Progenitor cell of endocrine pancreas (in vitro differentiated cells): Measurements from ENCODE around the gene HOXA6. TPM values are rescaled to one million over a fixed set of nuclear protein-coding genes. Genes with fewer than 3 reads are reported as not detected.

Experiments used
- DNase-seq: peaks from one replicate; pipeline ENCODE4 v3.0.0; 2021; ENCODE audit warnings: low spot score; ENCODE audit not compliant: unreplicated experiment
- H3K27ac Mint-ChIP-seq: 2 replicates; pipeline ENCODE4 v1.8.0; 2021; ENCODE audit warnings: mild to moderate bottlenecking, moderate library complexity, mixed read lengths
- H3K27me3 Mint-ChIP-seq: 2 replicates; pipeline ENCODE4 v1.8.0; 2021; ENCODE audit warnings: mixed read lengths
- H3K36me3 Mint-ChIP-seq: 2 replicates; pipeline ENCODE4 v1.8.0; 2022; ENCODE audit warnings: mixed read lengths; ENCODE audit not compliant: insufficient read depth
- H3K4me1 Mint-ChIP-seq: 2 replicates; pipeline ENCODE4 v1.8.0; 2021; ENCODE audit warnings: low read depth, mixed read lengths
- H3K4me3 Mint-ChIP-seq: 2 replicates; pipeline ENCODE4 v1.8.0; 2021; ENCODE audit warnings: low read depth, mild to moderate bottlenecking, moderate library complexity, mixed read lengths
- H3K9me3 Mint-ChIP-seq: 2 replicates; pipeline ENCODE4 v1.8.0; 2021; ENCODE audit warnings: low read depth, mixed read lengths
- total RNA-seq: library from RNA; stranded (reverse); gene quantifications from 2 replicates; pipeline ENCODE4 v1.2.1, GENCODE V29; 2021
- TF ChIP-seq, protein P1 (sequence below): fragments of 200-600 bp; sonication (generic); IDR thresholded peaks from one replicate; pipeline ENCODE4 v1.5.0; 2021; ENCODE audit warnings: antibody characterized with exemption, mild to moderate bottlenecking; ENCODE audit not compliant: unreplicated experiment

Gene HOXA6
- total RNA-seq, 1 donor from 2014 or later = 0.38 TPM

DNA sequence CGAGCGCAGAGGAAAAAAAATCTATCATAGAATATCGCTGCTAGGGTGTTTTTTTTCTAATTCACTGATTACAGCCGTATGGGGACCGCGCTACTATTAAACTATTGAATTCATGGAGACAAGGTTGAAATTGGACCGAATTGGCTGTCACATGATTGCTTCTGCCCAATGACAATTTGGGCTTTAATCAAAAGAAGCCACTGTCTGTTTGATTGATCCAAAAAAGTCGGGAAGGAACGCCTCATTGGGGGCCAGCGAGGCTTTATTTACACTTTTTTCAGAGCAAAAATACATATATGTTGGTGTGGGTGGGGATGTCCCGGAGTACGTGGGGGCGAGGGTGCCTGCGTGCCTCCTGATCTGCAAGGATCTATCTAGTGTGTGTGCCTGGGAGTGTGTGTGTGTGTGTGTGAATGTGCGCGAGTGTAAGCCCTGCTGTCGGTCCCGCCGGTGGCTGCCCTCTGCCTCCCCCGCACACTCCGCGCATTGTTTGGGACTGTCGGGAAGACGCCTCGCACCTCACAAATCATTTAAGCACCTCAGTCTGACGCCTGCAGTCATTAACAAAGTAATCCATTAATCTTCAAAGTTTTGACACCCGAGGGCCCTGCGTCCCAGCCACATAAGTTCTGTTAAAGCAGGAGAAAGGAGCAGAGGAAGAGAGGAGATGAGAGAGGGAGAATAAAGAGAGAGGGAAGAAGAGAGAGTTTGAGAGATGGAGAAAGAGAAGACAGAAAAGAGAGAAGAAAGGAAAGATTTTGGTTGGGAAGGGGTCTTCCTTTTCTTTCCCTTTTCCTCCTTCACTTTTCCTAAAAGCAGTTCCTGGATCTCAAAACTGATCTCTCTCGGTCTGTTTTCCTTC, 44.8 kb downstream of the HOXA6 start, which contains the start of gene HOXA2:
Gene HOXA2, minus strand, starts transcription at position 103 of the 862 bp plus-strand sequence. CDS start 183 bp downstream, outside the sequence.
- Mint-ChIP-seq H3K9me3 (no peaks in the 10 kb centered on the region), H3K4me3 (peak within 1 kb of the TSS; percentile 94), H3K27ac (peak within 1 kb of the TSS; percentile 96), H3K27me3 (no peaks in the 10 kb centered on the region), H3K36me3 (peaks cover 22% of the 10 kb centered on the region), H3K4me1 (peaks cover 76% of the 10 kb centered on the region)
- TF ChIP-seq, protein P1, sequence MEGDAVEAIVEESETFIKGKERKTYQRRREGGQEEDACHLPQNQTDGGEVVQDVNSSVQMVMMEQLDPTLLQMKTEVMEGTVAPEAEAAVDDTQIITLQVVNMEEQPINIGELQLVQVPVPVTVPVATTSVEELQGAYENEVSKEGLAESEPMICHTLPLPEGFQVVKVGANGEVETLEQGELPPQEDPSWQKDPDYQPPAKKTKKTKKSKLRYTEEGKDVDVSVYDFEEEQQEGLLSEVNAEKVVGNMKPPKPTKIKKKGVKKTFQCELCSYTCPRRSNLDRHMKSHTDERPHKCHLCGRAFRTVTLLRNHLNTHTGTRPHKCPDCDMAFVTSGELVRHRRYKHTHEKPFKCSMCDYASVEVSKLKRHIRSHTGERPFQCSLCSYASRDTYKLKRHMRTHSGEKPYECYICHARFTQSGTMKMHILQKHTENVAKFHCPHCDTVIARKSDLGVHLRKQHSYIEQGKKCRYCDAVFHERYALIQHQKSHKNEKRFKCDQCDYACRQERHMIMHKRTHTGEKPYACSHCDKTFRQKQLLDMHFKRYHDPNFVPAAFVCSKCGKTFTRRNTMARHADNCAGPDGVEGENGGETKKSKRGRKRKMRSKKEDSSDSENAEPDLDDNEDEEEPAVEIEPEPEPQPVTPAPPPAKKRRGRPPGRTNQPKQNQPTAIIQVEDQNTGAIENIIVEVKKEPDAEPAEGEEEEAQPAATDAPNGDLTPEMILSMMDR = no peak
- DNase-seq = no peak

DNA sequence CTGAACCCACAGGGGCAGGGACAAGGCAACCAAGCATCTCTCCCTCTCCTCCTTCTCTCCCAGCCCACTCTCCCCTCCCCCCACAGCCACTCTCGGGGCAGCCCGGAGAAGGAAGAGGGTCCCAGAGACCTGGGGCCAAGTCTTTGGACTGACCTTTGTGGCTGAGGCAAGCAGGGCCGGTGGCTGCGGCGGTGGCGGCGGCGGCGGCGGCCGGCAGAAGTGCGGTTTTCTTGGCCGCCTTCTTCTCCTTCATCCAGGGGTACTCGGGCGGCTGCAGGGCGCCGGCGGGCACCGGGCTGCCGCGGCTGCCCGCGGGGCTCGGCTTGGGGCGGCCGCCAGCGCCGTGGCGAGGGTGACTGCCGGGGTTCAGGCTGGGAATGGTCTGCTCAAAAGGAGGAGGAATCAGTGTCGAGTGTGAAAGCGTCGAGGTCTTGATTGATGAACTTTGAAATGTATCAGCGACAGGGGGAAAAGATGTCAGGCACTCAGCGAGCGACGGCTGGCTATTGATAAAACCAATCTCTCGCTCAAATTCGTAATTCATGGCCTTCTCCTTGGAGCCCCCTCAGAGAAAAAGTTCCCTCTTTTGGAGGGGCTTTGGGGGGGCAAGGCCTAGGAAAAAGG, 45.5 kb downstream of the HOXA6 start:
- no peaks in the 10 kb centered on the region for H3K9me3 Mint-ChIP-seq
- no peaks in the 10 kb centered on the region for H3K27me3 Mint-ChIP-seq
- TF ChIP-seq, protein P1 = no peak
- peak overlapping the region; percentile 96 for H3K27ac Mint-ChIP-seq
- peaks cover 75% of the 10 kb centered on the region for H3K4me1 Mint-ChIP-seq
- H3K36me3 Mint-ChIP-seq = peaks cover 23% of the 10 kb centered on the region
- DNase-seq = no peak
- H3K4me3 Mint-ChIP-seq = peak overlapping the region; percentile 94

DNA sequence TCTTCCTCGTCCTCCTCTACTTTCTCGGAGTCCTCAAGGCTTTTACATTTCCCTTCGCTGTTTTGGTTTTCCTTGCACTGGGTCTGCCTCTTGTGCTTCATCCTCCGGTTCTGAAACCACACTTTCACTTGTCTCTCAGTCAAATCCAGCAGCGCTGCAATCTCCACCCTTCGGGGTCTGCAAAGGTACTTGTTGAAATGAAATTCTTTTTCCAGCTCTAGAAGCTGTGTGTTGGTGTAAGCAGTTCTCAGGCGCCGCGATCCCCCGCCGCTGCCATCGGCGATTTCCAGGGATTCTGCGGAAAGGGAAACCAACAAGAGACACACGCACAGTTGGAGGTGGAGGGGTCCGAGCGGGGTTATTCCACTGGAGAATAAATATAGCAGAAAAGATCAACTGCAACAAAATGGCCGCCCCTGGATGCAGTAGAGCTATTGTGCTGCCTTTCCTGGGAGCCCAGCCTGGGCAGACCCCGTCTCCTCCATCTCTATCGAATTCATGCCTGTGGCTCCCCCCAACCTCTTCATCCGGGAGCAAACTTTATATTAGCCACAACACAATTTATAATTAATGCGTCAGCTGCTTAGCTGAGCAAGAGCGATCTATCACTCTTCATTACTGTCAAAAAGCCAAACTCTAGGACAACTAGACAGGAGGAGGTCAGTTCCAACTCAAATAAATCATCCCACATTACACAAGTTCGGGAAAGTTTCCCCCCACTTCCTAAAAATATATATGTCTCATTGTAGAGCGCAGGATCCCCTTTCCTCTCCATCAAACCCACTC, 46.2 kb downstream of the HOXA6 start:
- Mint-ChIP-seq H3K9me3 (no peaks in the 10 kb centered on the region), H3K4me3 (peak overlapping the region; percentile 94), H3K4me1 (peaks cover 70% of the 10 kb centered on the region), H3K27ac (peak overlapping the region; percentile 92), H3K36me3 (peaks cover 22% of the 10 kb centered on the region), H3K27me3 (no peaks in the 10 kb centered on the region)
- TF ChIP-seq, protein P1 = no peak
- DNase-seq = no peak

DNA sequence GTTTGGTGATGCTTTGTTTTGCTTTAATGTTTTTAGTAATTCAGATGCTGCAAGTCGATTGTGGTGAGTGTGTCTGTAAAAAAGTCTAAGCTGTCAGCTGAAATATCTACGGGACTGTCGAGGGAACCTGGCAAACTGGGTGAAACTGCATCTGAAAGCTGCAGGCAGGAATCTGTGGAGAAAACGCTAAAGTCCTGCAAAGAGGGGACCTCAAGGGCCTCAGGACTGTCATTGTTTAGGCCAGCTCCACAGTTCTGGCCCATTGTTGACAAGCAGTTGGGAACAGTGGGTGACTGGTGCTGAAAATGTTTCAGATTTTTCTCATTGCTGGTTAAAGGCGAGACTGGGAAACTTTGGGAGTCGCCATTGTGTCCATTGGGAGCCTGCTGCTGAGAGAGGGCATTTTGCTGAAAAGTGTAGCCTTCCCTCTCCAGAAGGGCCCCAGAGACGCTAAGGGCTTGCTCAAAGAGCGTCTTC, 46.8 kb downstream of the HOXA6 start:
- Mint-ChIP-seq H3K4me1 (peaks cover 64% of the 10 kb centered on the region), H3K36me3 (peaks cover 22% of the 10 kb centered on the region), H3K27me3 (no peaks in the 10 kb centered on the region)

More for the DNA sequence above, 46.8 kb downstream of the HOXA6 start:
- TF ChIP-seq, protein P1 = no peak
- peak overlapping the region; percentile 94 for H3K4me3 Mint-ChIP-seq
- DNase-seq = no peak
- H3K27ac Mint-ChIP-seq = peak overlapping the region; percentile 92
- H3K9me3 Mint-ChIP-seq = no peaks in the 10 kb centered on the region
